Fibroblast of lung (primary cell): Measurements from ENCODE around the gene FBF1. TPM values are rescaled to one million over a fixed set of nuclear protein-coding genes. Genes with fewer than 3 reads are reported as not detected.
"Not testable (repeated sequence)": the region's sequence is repeated elsewhere in the genome, so short reads cannot be mapped to it uniquely, and the experiment has no call there.

Source experiments
- DNase-seq, 2 donors: peaks; one replicate each; pipeline versions ENCODE4 v3.0.0 to v3.0.0-alpha.2; 2010; ENCODE audit warnings: low read depth in 2 of 2
- H2AFZ ChIP-seq: 2 replicates; pipeline ENCODE4 v1.5.1; 2012; ENCODE audit warnings: low read length, control low read depth, inconsistent platforms
- H3K27ac ChIP-seq: 2 replicates; pipeline ENCODE4 v1.5.1; 2011; ENCODE audit warnings: low read length, control low read depth; ENCODE audit not compliant: insufficient read depth
- H3K27me3 ChIP-seq: 2 replicates; pipeline ENCODE4 v1.5.1; 2011; ENCODE audit warnings: mild to moderate bottlenecking, low read length; ENCODE audit not compliant: control insufficient read depth, insufficient read depth
- H3K36me3 ChIP-seq: 2 replicates; pipeline ENCODE4 v1.5.1; 2011; ENCODE audit warnings: low read length; ENCODE audit not compliant: control insufficient read depth, insufficient read depth
- H3K4me1 ChIP-seq: 2 replicates; pipeline ENCODE4 v1.5.1; 2011; ENCODE audit warnings: low read length; ENCODE audit not compliant: control insufficient read depth, insufficient read depth; ENCODE audit errors: extremely low read depth
- H3K4me2 ChIP-seq: 2 replicates; pipeline ENCODE4 v1.5.1; 2011; ENCODE audit warnings: low read length, control low read depth; ENCODE audit not compliant: insufficient read depth; ENCODE audit errors: extremely low read depth
- H3K4me3 ChIP-seq, 4 experiments: fragments of 200-600 bp in 1 of 4; sonication (generic) in 1 of 4; replicated peaks in 1 of 4; 2 replicates each; pipeline ENCODE4 v1.5.1; 2011 to 2016; ENCODE audit warnings: low read length in 4 of 4, low read depth in 3 of 4, mild to moderate bottlenecking in 3 of 4, control low read depth in 2 of 4, inconsistent platforms in 1 of 4, mixed read lengths in 1 of 4; ENCODE audit not compliant: insufficient read depth in 1 of 4; ENCODE audit errors: control extremely low read depth in 1 of 4
- H3K79me2 ChIP-seq: 2 replicates; pipeline ENCODE4 v1.5.1; 2012; ENCODE audit warnings: mild to moderate bottlenecking, low read length, inconsistent platforms; ENCODE audit not compliant: control insufficient read depth, insufficient read depth
- H3K9ac ChIP-seq: 2 replicates; pipeline ENCODE4 v1.5.1; 2011; ENCODE audit warnings: mild to moderate bottlenecking, low read length, control low read depth; ENCODE audit not compliant: insufficient read depth
- H3K9me3 ChIP-seq: 2 replicates; pipeline ENCODE4 v1.5.1; 2012; ENCODE audit warnings: low read depth, low read length; ENCODE audit not compliant: control insufficient read depth, insufficient read depth
- H4K20me1 ChIP-seq: 2 replicates; pipeline ENCODE4 v1.5.1; 2011; ENCODE audit warnings: low read length; ENCODE audit not compliant: control insufficient read depth, insufficient read depth; ENCODE audit errors: extremely low read depth
- EZH2 ChIP-seq: IDR thresholded peaks from 2 replicates; pipeline ENCODE4 v1.5.1; 2012; ENCODE audit warnings: low read length, control low read depth, mild to moderate bottlenecking; ENCODE audit errors: missing control alignments
- polyA plus RNA-seq, 2 donors: library from polyadenylated mRNA; depleted of rRNA in 1 of 2; stranded (reverse) in 1 of 2; unstranded in 1 of 2; fragments of >200 nt; gene quantifications; 2 replicates each; pipeline ENCODE4 v1.2.1, GENCODE V29; 2011 to 2012; ENCODE audit warnings: missing spikeins in 1 of 2
- total RNA-seq: library from RNA; depleted of rRNA; stranded (reverse); fragments of >200 nt; gene quantifications from 2 replicates; pipeline ENCODE4 v1.2.1, GENCODE V29; 2014
- TF ChIP-seq, protein P1 (sequence below), 2 donors: IDR thresholded peaks in 1 of 2; conservative IDR thresholded peaks in 1 of 2; 1 replicate in 1 of 2; 2 replicates in 1 of 2; pipeline ENCODE4 v1.5.1; 2011 to 2012; ENCODE audit warnings: low read length in 2 of 2, control low read depth in 1 of 2, inconsistent platforms in 1 of 2, low read depth in 1 of 2, mild to moderate bottlenecking in 1 of 2

The FBF1 gene
- total and polyA plus RNA-seq, 2 donors (not counting 1 experiment from before 2014, with no cell fraction given) = 1.6 to 11.2 TPM

- no peak overlapping the region for H3K27ac ChIP-seq
- H3K4me3 ChIP-seq = peak overlapping the region in 3 of 4 experiments; percentile 17 to 43 (median 20)
Measured at GRCh38 chr17:75976175-75976848, 35.5 kb upstream of the FBF1 start.

DNA sequence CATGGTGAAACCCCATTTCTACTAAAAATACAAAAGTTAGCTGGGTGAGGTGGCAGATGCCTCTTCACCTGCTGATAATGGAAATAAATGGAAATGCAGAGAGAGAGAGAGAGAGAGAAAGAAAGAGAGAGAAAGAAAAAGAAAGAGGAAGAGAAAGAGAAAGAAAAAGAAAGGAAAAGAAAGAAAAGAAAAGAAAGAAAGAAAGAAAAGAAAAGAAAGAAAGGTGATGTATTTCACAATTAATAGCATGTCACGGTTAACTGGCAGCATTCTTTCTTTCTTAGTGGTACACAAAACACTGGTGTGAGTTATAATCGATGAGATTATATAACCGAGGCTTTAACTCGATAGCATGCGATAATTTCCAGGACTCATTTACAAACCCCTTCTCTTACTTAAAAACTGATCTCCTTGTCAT is 34.9 kb upstream of the FBF1 start:
- Histone ChIP-seq H4K20me1 (no peaks in the 10 kb centered on the region), H3K27me3 (no peaks in the 10 kb centered on the region), H3K9ac (no peak overlapping the region), H3K4me3 (peak overlapping the region in 3 of 4 experiments; percentile 17 to 43 (median 20)), H3K27ac (no peak overlapping the region), H2AFZ (no peak overlapping the region), H3K9me3 (no peaks in the 10 kb centered on the region), H3K4me1 (peaks cover 2% of the 10 kb centered on the region), H3K79me2 (peaks cover 10% of the 10 kb centered on the region), H3K4me2 (peak overlapping the region; percentile 15), H3K36me3 (no peaks in the 10 kb centered on the region)
- no peak for DNase-seq
- no peak for TF ChIP-seq EZH2
- TF ChIP-seq, protein P1, sequence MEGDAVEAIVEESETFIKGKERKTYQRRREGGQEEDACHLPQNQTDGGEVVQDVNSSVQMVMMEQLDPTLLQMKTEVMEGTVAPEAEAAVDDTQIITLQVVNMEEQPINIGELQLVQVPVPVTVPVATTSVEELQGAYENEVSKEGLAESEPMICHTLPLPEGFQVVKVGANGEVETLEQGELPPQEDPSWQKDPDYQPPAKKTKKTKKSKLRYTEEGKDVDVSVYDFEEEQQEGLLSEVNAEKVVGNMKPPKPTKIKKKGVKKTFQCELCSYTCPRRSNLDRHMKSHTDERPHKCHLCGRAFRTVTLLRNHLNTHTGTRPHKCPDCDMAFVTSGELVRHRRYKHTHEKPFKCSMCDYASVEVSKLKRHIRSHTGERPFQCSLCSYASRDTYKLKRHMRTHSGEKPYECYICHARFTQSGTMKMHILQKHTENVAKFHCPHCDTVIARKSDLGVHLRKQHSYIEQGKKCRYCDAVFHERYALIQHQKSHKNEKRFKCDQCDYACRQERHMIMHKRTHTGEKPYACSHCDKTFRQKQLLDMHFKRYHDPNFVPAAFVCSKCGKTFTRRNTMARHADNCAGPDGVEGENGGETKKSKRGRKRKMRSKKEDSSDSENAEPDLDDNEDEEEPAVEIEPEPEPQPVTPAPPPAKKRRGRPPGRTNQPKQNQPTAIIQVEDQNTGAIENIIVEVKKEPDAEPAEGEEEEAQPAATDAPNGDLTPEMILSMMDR (conservative IDR thresholded peaks at IDR 0.05 in 1 of 2, IDR thresholded peaks at IDR 0.05 in 1 of 2; ENCODE audit: low read depth in 1 of 2, low read length in 2 of 2) = no peak

More at GRCh38 chr17:75976175-75976848, 35.5 kb upstream of the FBF1 start:
- peaks cover 2% of the 10 kb centered on the region for H3K4me1 ChIP-seq
- TF ChIP-seq, protein P1 (conservative IDR thresholded peaks at IDR 0.05 in 1 of 2, IDR thresholded peaks at IDR 0.05 in 1 of 2; ENCODE audit: low read depth in 1 of 2, low read length in 2 of 2) = no peak
- TF ChIP-seq EZH2 = no peak
- H3K9ac ChIP-seq = no peak overlapping the region
- no peaks in the 10 kb centered on the region for H3K9me3 ChIP-seq
- peak in 1 of 2 donors; percentile 40 for DNase-seq
- H2AFZ ChIP-seq = no peak overlapping the region
- H3K4me2 ChIP-seq = peak overlapping the region; percentile 15
- no peaks in the 10 kb centered on the region for H3K27me3 ChIP-seq
- no peaks in the 10 kb centered on the region for H4K20me1 ChIP-seq
- H3K36me3 ChIP-seq = no peaks in the 10 kb centered on the region
- H3K79me2 ChIP-seq = peaks cover 10% of the 10 kb centered on the region

DNA sequence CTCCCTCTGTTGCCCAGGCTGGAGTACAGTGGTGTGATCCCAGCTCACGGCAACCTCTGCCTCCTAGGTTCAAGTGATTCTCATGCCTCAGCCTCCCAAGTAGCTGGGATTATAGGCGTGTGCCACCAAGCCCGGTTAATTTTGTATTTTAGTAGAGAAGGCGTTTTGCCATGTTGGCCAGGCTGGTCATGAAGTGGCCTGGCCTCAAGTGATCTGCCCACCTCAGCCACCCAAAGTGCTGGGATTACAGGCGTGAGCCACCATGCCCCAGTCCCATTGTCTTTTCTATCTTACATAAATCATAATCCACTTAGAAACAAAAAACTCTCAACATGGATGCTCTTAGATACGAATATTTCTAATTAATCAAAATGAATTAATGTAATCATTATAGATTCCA is 34.3 kb upstream of the FBF1 start:
- not testable (repeated sequence) for H4K20me1 ChIP-seq, H3K9me3 ChIP-seq, H3K79me2 ChIP-seq, H3K9ac ChIP-seq, H2AFZ ChIP-seq, H3K36me3 ChIP-seq, H3K27ac ChIP-seq, DNase-seq, H3K4me3 ChIP-seq, H3K4me1 ChIP-seq, H3K4me2 ChIP-seq, H3K27me3 ChIP-seq
